Measurements from ENCODE around the gene OR2M5.

Gene OR2M5

GRCh38 chr1:248144513-248145198 is at the start of gene OR2M5:
OR2M5 (plus strand) TSS chr1:248145148; CDS start chr1:248145148, 0 bp downstream.
- no peak for DNase-seq

- DNase-seq = no peak
These were observed 46.4 kb upstream of the OR2M5 start for GRCh38 chr1:248098529-248098928.

GRCh38 chr1:248102847-248103246 is 42.1 kb upstream of the OR2M5 start:
- no peak for DNase-seq

- no peak for DNase-seq
These were observed 33.8 kb upstream of the OR2M5 start for GRCh38 chr1:248111157-248111556.

- DNase-seq = no peak
These were observed 30.1 kb upstream of the OR2M5 start for GRCh38 chr1:248114890-248115289.

GRCh38 chr1:248127653-248128052 is 17.3 kb upstream of the OR2M5 start:
- no peak for DNase-seq

GRCh38 chr1:248136811-248137210 is 8.1 kb upstream of the OR2M5 start:
- DNase-seq = no peak

GRCh38 chr1:248140846-248141245 is 4.1 kb upstream of the OR2M5 start:
- DNase-seq = no peak

- DNase-seq = no peak
These were observed 1.6 kb upstream of the OR2M5 start for GRCh38 chr1:248143311-248143710.

- DNase-seq = no peak
These were observed 7.3 kb downstream of the OR2M5 start for GRCh38 chr1:248152056-248152827.

GRCh38 chr1:248155927-248156326 is 11.0 kb downstream of the OR2M5 start:
- DNase-seq = no peak

- DNase-seq = no peak
These were observed 13.8 kb downstream of the OR2M5 start for GRCh38 chr1:248158758-248159157.

GRCh38 chr1:248164031-248164430 is 19.1 kb downstream of the OR2M5 start:
- no peak for DNase-seq

GRCh38 chr1:248165186-248165585 is 20.2 kb downstream of the OR2M5 start:
- DNase-seq = no peak

- DNase-seq = no peak
These were observed 29.6 kb downstream of the OR2M5 start, which contains the start of gene OR2M2 for GRCh38 chr1:248174521-248174920. OR2M2 (plus strand) TSS chr1:248174821; CDS start chr1:248179986, 5,165 bp downstream.

GRCh38 chr1:248183996-248184395 is 39.0 kb downstream of the OR2M5 start:
- no peak for DNase-seq

- DNase-seq = no peak
These were observed 42.4 kb downstream of the OR2M5 start for GRCh38 chr1:248187363-248187762.

GRCh38 chr1:248189026-248189425 is 44.1 kb downstream of the OR2M5 start:
- DNase-seq = no peak

GRCh38 chr1:248194117-248194516 is 49.2 kb downstream of the OR2M5 start:
- DNase-seq = no peak
